OCI-LY1 (cell line): ENCODE measurements around the gene DCX.

Experiments used
- H2AFZ ChIP-seq: fragments of 200-600 bp; sonication (generic), shearing (Covaris generic); 2 replicates; pipeline ENCODE4 v1.6.0; 2014; ENCODE audit warnings: antibody characterized with exemption, mild to moderate bottlenecking, low read length
- H3F3A ChIP-seq: fragments of 200-600 bp; sonication (generic), shearing (Covaris generic); 2 replicates; pipeline ENCODE4 v1.6.0; 2014; ENCODE audit warnings: mild to moderate bottlenecking, antibody characterized with exemption, low read length, moderate library complexity; ENCODE audit not compliant: insufficient read depth
- H3K27ac ChIP-seq: fragments of 200-600 bp; sonication (generic); 2 replicates; pipeline ENCODE4 v1.5.1; 2014; ENCODE audit warnings: low read length, mixed run types, mild to moderate bottlenecking, low read depth; ENCODE audit not compliant: poor library complexity, severe bottlenecking
- H3K27me3 ChIP-seq: fragments of 200-600 bp; sonication (generic); 2 replicates; pipeline ENCODE4 v1.6.0; 2014; ENCODE audit warnings: antibody characterized with exemption, mild to moderate bottlenecking, low read length, moderate library complexity; ENCODE audit not compliant: insufficient read depth
- H3K36me3 ChIP-seq: fragments of 200-600 bp; sonication (generic); 2 replicates; pipeline ENCODE4 v1.6.1; 2014; ENCODE audit warnings: mild to moderate bottlenecking, antibody characterized with exemption, low read length, moderate library complexity, mixed read lengths; ENCODE audit not compliant: insufficient read depth
- H3K4me1 ChIP-seq: fragments of 200-600 bp; sonication (generic); 2 replicates; pipeline ENCODE4 v1.5.1; 2014; ENCODE audit warnings: mild to moderate bottlenecking, low read length, moderate library complexity; ENCODE audit not compliant: insufficient read depth, severe bottlenecking
- H3K4me2 ChIP-seq: fragments of 200-600 bp; sonication (generic), shearing (Covaris generic); 2 replicates; pipeline ENCODE4 v1.6.1; 2014; ENCODE audit warnings: low read length
- H3K4me3 ChIP-seq: fragments of 200-600 bp; sonication (generic); 2 replicates; pipeline ENCODE4 v1.5.1; 2014; ENCODE audit warnings: low read length, low read depth, mild to moderate bottlenecking, mixed read lengths; ENCODE audit not compliant: poor library complexity, severe bottlenecking
- H3K79me2 ChIP-seq: fragments of 200-600 bp; shearing (Covaris generic); 2 replicates; pipeline ENCODE4 v1.6.1; 2016; ENCODE audit warnings: mixed run types, low read length, mixed read lengths; ENCODE audit not compliant: insufficient read depth
- H3K9ac ChIP-seq: fragments of 200-600 bp; sonication (generic), shearing (Covaris generic); 2 replicates; pipeline ENCODE4 v1.6.1; 2014; ENCODE audit warnings: mild to moderate bottlenecking, low read length, mixed read lengths
- H3K9me2 ChIP-seq: fragments of 200-600 bp; sonication (generic), shearing (Covaris generic); 2 replicates; pipeline ENCODE4 v1.6.1; 2014; ENCODE audit warnings: low read depth, mild to moderate bottlenecking, low read length, mixed read lengths
- H3K9me3 ChIP-seq: fragments of 200-600 bp; shearing (Covaris generic); 2 replicates; pipeline ENCODE4 v1.6.1; 2014; ENCODE audit warnings: low read length, mixed read lengths
- H4K20me1 ChIP-seq: fragments of 200-600 bp; sonication (generic), shearing (Covaris generic); 2 replicates; pipeline ENCODE4 v1.6.0; 2016; ENCODE audit warnings: mild to moderate bottlenecking, low read length; ENCODE audit not compliant: insufficient read depth
- EZH2 ChIP-seq: fragments of 200-600 bp; sonication (generic), shearing (Covaris generic); IDR thresholded peaks from 2 replicates; pipeline ENCODE4 v1.8.0; 2017; ENCODE audit warnings: borderline replicate concordance, mixed run types, mild to moderate bottlenecking, antibody characterized with exemption, low read length, moderate library complexity, mixed read lengths
- TF ChIP-seq, protein P1 (sequence below): fragments of 200-600 bp; sonication (generic), shearing (Covaris generic); IDR thresholded peaks from 2 replicates; pipeline ENCODE4 v1.5.1; 2017; ENCODE audit warnings: mild to moderate bottlenecking, antibody characterized with exemption, low read length, moderate library complexity, mixed read lengths

The DCX gene

DNA sequence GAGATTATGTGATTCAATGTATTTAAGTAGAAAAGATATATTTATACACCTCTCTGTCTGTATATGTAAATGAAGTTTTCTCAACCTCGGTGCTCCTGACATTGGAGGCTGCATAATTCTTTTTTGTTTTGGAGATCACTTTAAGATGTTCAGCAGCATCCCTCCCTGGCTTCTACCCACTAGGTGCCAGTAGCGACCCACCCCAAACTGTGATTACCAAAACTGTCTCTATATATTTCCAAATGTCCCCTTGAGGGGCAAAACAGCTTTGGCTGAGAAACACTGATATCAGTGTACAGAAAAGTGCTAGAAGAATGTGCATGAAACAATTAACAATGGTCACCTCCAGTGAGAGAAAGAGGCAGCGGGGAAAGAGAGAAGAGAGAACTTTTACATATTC is 51.2 kb downstream of the DCX start:
- Histone ChIP-seq H2AFZ (no peak overlapping the region), H3K9me2 (no peaks in the 10 kb centered on the region), H3F3A (no peaks in the 10 kb centered on the region), H4K20me1 (no peaks in the 10 kb centered on the region), H3K4me1 (no peaks in the 10 kb centered on the region), H3K27ac (no peak overlapping the region), H3K36me3 (no peaks in the 10 kb centered on the region), H3K4me2 (no peak overlapping the region), H3K79me2 (no peaks in the 10 kb centered on the region), H3K4me3 (no peak overlapping the region), H3K9ac (no peak overlapping the region), H3K27me3 (no peaks in the 10 kb centered on the region), H3K9me3 (no peaks in the 10 kb centered on the region)
- TF ChIP-seq, protein P1, sequence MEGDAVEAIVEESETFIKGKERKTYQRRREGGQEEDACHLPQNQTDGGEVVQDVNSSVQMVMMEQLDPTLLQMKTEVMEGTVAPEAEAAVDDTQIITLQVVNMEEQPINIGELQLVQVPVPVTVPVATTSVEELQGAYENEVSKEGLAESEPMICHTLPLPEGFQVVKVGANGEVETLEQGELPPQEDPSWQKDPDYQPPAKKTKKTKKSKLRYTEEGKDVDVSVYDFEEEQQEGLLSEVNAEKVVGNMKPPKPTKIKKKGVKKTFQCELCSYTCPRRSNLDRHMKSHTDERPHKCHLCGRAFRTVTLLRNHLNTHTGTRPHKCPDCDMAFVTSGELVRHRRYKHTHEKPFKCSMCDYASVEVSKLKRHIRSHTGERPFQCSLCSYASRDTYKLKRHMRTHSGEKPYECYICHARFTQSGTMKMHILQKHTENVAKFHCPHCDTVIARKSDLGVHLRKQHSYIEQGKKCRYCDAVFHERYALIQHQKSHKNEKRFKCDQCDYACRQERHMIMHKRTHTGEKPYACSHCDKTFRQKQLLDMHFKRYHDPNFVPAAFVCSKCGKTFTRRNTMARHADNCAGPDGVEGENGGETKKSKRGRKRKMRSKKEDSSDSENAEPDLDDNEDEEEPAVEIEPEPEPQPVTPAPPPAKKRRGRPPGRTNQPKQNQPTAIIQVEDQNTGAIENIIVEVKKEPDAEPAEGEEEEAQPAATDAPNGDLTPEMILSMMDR: no peak; the same call in 1 of the 2 replicates
- no peak for TF ChIP-seq EZH2

DNA sequence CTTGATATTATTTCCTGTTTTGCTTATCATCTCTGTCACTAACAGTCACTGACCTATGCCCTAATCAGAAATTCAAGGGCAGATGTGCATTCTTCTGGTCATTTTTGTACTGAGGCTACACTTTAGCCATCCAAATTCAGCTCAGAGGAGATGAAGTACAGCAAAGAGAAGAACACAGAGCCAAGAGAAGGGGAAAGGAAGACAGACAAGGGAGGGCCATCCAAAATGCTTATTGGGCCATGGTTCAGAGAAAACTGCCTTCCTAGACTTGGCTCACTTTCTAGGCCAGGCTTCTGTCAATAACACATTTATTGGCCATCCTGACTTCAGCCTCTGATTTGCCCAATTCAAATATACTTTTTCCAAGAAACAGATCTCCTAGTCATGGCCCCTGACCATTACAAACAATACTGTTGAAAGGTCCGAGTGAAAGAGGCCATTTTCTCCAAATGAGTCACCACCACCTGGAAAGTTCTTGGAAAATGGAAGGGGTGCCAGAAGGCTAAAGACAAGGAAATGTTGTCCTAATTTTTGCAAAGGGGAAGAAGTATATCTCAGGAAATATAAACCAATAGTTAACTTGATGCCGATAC is 56.4 kb downstream of the DCX start:
- no peak for TF ChIP-seq EZH2
- TF ChIP-seq, protein P1: no peak
- Histone ChIP-seq H3K79me2 (no peaks in the 10 kb centered on the region), H3K27ac (no peak overlapping the region), H3K27me3 (no peaks in the 10 kb centered on the region), H4K20me1 (no peaks in the 10 kb centered on the region), H3K9ac (no peak overlapping the region), H3K36me3 (no peaks in the 10 kb centered on the region), H3K4me2 (no peak overlapping the region), H3K9me2 (no peaks in the 10 kb centered on the region), H3K9me3 (no peaks in the 10 kb centered on the region), H2AFZ (no peak overlapping the region), H3F3A (no peaks in the 10 kb centered on the region), H3K4me3 (no peak overlapping the region), H3K4me1 (no peaks in the 10 kb centered on the region)

GRCh38 chrX:111354496-111354895 is 57.5 kb downstream of the DCX start:
- no peaks in the 10 kb centered on the region for H3K79me2 ChIP-seq
- H3K4me1 ChIP-seq: no peaks in the 10 kb centered on the region
- TF ChIP-seq EZH2: no peak
- TF ChIP-seq, protein P1: no peak
- H3K4me2 ChIP-seq: no peak overlapping the region
- H3K36me3 ChIP-seq: no peaks in the 10 kb centered on the region
- H3K9ac ChIP-seq: no peak overlapping the region
- no peaks in the 10 kb centered on the region for H4K20me1 ChIP-seq
- no peaks in the 10 kb centered on the region for H3F3A ChIP-seq
- no peak overlapping the region for H2AFZ ChIP-seq
- H3K27me3 ChIP-seq: no peaks in the 10 kb centered on the region
- H3K9me2 ChIP-seq: no peaks in the 10 kb centered on the region
- H3K9me3 ChIP-seq: no peaks in the 10 kb centered on the region
- no peak overlapping the region for H3K4me3 ChIP-seq
- no peak overlapping the region for H3K27ac ChIP-seq
